GM12872 (cell line): ENCODE measurements around the gene PLEKHA5.

Experiments used
- TF ChIP-seq, protein P1 (sequence below): IDR thresholded peaks from 3 replicates; pipeline ENCODE4 v1.5.1; 2011; ENCODE audit warnings: low read depth, mild to moderate bottlenecking, low read length, moderate library complexity; ENCODE audit not compliant: insufficient read depth

Gene PLEKHA5

DNA sequence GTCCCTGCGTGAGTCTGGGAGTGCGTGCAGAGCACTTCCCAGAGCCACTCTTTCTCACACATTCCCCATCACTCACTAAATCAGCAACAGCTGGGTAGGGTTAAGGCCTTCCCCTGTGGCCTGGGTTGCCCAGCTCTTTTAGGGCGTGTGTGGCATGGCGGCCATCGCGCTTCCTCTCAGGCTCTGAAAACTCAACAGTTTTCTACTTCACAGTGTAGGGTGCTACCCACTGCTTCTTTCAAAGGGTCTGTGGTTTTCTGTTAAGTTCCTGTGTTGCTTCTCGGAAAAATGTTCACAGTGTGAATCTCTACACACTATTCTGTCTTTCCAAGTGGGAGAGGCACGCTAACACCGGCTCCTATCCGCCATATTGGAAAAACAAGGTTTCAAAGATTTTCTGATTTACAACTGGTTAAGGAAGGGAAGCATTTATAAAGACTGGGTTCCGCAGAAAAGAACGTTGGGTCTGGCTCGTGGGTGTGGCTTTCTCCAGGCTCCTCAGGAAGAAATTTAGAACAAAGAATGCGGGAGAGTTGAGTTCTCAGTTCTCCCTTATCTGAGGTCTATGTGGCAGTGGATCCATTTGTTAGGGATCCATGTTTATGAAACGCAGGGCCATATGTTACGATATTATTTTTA, 274.8 kb downstream of the PLEKHA5 start:
- TF ChIP-seq, protein P1, sequence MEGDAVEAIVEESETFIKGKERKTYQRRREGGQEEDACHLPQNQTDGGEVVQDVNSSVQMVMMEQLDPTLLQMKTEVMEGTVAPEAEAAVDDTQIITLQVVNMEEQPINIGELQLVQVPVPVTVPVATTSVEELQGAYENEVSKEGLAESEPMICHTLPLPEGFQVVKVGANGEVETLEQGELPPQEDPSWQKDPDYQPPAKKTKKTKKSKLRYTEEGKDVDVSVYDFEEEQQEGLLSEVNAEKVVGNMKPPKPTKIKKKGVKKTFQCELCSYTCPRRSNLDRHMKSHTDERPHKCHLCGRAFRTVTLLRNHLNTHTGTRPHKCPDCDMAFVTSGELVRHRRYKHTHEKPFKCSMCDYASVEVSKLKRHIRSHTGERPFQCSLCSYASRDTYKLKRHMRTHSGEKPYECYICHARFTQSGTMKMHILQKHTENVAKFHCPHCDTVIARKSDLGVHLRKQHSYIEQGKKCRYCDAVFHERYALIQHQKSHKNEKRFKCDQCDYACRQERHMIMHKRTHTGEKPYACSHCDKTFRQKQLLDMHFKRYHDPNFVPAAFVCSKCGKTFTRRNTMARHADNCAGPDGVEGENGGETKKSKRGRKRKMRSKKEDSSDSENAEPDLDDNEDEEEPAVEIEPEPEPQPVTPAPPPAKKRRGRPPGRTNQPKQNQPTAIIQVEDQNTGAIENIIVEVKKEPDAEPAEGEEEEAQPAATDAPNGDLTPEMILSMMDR, result no peak

DNA sequence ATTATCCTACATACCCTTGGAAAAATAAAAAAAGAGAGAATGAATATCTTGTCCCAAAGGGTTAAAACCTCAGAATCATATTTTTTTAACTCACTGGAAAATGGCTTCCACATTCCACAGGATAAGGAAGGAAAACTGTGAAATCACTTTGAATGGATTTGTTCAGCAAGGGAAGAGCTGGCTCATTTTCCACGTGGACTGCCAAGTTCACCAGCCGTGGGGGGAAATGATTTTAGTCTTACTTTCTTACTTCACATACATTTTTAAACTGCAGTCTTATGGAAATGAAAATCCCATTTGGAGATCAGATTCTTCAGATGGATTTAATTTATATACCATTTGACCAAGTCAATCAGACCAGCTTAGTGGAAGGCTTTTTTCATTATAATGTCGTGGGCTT, 279.8 kb downstream of the PLEKHA5 start:
- TF ChIP-seq, protein P1, result no peak

DNA sequence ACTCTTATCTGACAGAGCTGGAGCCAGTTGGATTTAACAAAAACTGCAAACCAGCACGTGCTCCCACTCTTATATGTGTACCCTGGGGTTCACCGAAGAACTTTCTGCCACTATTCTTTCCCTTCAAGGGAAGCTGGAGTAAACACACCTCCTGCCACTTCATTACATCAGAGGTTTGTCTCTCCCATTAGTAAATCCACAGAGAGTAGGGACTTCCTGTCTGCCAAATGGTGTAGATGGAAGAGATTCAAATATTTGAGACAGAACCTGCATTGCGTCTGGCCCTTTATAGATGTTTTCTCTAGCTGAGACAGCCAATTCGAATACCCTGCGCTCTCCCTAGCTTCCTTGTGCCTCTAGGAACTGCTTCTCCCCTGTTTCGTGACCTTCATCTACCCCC, 280.7 kb downstream of the PLEKHA5 start:
- TF ChIP-seq, protein P1, result no peak

DNA sequence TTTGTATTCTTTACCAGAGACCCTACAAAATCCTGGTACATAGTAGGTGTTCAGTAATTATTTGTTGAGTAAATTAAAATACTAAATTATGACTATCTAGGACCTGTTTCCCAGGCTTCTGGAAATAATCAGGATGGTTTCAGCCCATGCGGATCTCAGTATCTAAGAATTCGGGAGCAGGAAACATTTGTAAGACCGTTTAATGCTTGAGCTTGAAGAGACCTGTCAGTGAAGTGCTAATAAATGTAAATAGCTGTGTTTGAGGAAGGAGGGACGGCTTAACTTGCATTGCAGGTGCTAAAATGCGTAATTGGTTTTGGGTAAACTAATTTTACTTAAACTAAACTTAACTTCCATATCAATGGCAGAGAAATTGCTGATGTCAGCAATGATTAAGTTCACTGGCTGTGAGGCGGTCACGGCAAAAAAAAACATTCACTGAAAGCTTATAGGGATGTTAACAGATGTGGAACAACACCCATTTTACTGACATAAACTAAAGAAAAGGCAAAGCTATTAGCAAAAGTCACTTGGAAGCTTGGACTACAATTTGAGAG, 281.2 kb downstream of the PLEKHA5 start:
- TF ChIP-seq, protein P1, result no peak

DNA sequence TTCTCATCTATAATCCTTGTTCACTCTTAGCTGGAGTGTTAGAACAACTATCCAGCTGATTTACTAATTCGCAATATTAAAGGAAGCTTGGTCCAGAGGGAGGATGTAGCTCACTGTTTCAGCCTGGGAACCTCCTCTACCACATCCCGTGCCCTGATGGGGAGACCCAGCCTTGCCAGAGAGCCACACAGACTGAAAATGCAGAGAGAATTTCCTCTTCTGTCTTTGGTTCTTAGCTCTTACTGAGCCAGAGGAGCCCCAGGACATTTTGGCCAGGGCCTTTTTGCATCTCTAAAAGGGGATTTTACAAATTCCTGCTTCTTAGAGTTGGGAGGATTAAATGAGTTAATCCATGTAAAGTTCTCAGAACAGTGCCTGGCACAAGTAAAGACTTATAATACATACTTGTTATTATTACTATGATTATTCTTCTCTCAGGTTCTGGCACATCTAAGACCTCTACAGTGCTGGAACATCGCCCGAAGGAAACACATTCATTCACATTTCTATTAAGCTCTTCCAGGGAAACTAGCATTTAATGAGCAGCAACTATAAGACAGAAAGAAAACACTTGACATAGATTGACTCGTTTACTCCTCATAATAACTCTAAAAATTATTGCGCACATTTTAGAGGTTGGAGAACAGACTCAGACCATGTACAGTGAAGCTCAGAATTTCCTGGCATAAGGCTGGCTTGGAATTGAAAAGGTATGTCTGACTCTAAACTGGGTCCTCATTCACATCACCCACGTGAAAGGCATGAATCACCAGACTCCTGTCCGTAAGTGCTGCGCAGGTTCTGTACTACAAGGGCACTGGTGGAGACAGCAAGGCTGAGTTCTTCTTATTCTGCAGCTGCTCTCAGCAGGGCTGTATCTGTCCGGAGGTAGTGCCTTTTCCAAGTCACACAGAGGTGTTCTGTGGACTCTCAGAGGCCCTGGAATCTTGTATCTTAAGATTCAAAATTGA, 282.0 kb downstream of the PLEKHA5 start:
- TF ChIP-seq, protein P1, result no peak

DNA sequence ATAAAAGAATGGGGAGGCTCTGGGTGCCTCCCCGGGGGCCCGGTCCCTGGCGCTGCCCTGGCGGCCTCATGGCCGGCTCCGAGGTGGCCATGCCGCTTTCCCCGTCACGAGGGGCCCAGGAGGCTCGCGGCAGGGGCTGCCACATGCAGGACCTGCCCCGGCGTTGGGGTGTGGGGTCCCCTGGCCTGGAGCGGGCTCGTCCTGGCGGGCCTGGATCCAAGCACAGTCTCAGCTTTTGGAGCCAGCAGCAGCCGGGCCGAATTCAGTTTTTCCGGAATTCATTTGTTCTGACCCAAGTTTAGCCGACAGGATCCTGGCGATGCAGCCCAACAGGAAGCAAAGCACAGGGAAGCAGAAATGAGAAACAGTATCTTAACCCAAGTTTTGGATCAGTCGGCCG, 283.3 kb downstream of the PLEKHA5 start:
- TF ChIP-seq, protein P1, result no peak

DNA sequence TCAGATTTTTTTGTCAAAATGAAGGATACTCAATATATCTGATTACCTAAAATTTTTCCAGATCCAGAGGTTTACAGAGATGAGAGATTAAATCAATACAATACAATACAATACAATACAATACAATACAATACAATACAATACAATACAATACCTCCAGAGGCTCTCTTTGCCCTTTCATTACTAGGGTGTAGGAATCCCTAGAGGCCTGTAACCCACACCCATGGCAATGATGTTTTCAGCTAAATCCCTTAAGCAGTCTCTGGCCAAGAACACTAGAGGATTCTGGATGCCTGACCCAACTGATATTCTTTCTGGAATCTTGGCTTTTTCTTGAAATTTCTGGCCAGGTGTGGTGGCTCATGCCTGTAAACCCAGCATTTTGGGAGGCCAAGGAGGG, 286.0 kb downstream of the PLEKHA5 start:
- TF ChIP-seq, protein P1, result no peak
